Measurements from ENCODE around the gene DLGAP1.

DNA sequence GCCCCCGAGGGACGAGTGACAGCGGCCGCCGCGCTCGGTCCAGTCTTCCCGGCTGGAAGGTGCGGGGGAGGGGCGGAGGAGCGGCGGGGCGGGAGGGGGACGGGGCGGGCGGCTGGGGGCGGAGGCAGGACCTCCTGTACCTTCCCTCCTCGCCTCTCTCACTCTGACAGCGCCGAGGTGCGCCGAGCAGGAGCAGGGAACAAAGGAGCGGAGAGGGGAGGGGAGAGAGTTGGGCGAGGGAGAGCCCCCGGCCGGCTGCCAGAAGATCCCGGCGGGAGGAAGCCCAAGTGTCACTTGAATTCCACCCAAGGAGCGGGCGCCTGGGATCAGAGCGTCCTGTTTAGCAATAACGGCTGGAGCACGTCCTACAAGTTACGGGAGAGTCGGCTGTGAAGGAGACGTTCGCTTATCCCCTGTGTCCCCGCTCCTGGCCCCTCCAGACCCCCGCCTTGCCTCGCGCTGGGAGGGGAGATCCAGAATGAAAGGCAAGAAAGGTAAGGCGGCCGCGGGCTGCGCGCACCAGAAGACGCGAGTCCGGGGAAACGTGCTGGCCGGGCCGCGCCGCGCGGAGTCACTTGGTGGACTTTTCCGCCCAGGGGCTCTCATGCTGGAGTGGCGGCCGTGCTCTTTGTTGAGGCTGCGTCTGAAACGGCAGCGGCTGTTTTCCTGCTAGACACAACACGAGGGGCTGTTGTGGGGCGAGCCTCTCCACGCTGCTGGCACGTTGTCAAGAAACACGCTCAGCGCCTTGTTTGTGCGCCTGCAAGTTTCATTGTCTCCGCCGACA lies 1004.9 kb downstream of the DLGAP1 start, which contains the start of gene TGIF1:
- TF ChIP-seq, protein P1, sequence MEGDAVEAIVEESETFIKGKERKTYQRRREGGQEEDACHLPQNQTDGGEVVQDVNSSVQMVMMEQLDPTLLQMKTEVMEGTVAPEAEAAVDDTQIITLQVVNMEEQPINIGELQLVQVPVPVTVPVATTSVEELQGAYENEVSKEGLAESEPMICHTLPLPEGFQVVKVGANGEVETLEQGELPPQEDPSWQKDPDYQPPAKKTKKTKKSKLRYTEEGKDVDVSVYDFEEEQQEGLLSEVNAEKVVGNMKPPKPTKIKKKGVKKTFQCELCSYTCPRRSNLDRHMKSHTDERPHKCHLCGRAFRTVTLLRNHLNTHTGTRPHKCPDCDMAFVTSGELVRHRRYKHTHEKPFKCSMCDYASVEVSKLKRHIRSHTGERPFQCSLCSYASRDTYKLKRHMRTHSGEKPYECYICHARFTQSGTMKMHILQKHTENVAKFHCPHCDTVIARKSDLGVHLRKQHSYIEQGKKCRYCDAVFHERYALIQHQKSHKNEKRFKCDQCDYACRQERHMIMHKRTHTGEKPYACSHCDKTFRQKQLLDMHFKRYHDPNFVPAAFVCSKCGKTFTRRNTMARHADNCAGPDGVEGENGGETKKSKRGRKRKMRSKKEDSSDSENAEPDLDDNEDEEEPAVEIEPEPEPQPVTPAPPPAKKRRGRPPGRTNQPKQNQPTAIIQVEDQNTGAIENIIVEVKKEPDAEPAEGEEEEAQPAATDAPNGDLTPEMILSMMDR (IDR thresholded peaks at IDR 0.05 in 2 of 3, conservative IDR thresholded peaks at IDR 0.05 in 1 of 3; ENCODE audit: control insufficient read depth in 2 of 3, extremely low read depth in 1 of 3, insufficient read depth in 1 of 3, low read depth in 3 of 3, low read length in 3 of 3) = no peak
- TF ChIP-seq RFX5 (IDR thresholded peaks at IDR 0.05; ENCODE audit: low read depth, low read length) (no peak), NFYA (IDR thresholded peaks at IDR 0.05; ENCODE audit: borderline replicate concordance, low read depth, low read length) (no peak), CEBPZ (IDR thresholded peaks at IDR 0.05; ENCODE audit: low read depth, low read length) (no peak), RAD21 (IDR thresholded peaks at IDR 0.05; ENCODE audit: insufficient read depth, low read depth, low read length) (no peak), ESRRA (IDR thresholded peaks at IDR 0.05; ENCODE audit: low read length) (no peak), MYC (IDR thresholded peaks at IDR 0.05; ENCODE audit: insufficient read depth, insufficient read length, insufficient replicate concordance, low read length, severe bottlenecking) (no peak), ATF2 (IDR thresholded peaks at IDR 0.05; ENCODE audit: low read length) (no peak), FOXK2 (IDR thresholded peaks at IDR 0.05) (no peak), MAX (IDR thresholded peaks at IDR 0.05; ENCODE audit: low read depth, low read length) (no peak), GABPA (IDR thresholded peaks at IDR 0.05; ENCODE audit: low read depth) (no peak), BRCA1 (IDR thresholded peaks at IDR 0.05; ENCODE audit: low read depth, low read length) (no peak), CHD4 (IDR thresholded peaks at IDR 0.05) (no peak), EP300 (IDR thresholded peaks at IDR 0.05; ENCODE audit: borderline replicate concordance in 1 of 2, control insufficient read depth in 1 of 2, low read depth in 2 of 2, low read length in 2 of 2) (no peak)
